COLO668 (cell line): ENCODE results near the gene LIF.

ENCODE experiments used
- DNase-seq: peaks from one replicate; lab custom pipeline; 2025; ENCODE audit not compliant: unreplicated experiment; lab: John Stamatoyannopoulos, UW

LIF gene

DNA sequence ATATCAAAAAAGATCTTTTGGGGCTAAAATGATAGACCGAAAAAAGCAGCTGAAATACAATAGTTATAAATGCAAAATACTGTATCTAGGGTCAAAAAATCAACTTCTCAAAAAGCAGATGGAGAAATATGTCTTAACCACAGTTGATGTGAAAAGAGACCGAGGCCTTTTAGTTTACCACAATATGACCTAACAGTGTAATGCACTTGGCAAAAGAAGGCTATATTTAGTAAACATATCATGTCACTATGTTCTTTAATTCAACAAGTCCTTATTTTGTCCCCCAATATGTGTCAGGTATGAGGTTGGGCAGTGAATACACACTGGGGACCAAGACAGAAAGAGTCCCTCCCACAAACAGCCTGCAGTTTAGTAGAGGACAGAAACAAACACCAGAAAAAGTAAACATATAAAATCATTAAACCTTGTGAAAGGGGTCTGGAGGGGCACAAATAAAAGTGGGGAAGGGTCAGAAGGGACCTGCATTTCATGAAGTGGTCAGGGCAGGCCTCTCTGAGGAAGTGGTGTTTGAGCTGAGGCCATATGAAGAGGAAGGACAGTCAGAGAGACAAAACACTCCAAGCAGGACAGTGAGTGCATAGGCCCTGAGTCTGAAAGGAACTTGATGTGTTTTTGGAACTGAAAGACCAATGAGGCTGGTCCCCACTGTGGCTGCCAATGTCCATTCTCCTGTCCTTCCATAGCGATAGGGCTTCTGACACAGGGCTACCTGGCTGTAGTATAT is 53.4 kb downstream of the LIF start:
- no peak for DNase-seq

DNA sequence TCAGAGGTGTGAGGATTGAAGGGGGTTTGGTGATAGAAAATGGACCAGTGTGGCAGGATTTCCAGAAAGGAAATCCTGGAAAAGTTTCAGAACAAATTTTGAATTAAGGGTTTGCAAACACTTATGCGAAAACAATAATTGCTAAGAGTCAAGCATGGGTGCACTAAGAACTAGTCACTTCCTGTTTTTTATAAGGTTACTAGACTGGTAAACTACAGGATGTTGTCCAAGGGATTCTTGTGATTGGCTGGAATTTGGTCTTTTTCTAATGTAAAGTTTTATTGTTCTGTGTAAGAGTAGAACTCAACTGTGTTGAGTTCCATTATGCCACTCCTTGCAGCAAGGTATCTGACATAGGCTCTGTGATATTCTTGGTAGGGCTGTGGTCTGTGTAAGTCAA is 54.1 kb downstream of the LIF start:
- no peak for DNase-seq

DNA sequence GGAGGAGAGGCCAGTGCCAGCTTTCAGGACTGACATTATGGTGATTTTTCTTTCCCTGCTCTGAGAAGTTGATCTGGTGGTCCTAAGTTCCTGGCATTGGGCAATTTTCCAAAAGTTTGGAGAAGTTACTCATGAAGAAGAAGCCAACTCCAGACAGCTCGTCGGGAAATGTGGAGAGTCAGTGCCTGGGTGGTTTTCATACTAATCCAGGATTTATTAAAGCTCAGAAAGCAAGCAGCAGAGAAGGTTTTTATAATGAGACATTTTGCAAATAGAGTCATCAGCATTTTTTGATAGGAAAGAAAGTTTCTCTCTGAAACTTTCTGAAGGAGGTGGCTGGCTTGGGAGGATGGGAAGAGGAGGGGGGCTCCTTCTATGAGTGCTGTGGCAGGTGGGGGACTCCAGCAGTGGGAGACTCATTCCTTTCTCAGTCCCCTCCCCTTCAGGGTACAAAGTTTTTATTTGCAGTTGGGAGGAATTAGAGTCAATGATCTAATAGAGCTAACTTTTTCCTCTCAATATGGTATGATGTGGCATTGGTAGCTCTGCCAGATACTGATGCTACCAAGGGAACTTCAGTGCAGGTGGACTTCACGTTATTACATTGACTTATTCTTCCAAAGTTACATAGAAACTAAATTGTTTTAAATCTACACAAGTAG is 55.4 kb downstream of the LIF start:
- no peak for DNase-seq

DNA sequence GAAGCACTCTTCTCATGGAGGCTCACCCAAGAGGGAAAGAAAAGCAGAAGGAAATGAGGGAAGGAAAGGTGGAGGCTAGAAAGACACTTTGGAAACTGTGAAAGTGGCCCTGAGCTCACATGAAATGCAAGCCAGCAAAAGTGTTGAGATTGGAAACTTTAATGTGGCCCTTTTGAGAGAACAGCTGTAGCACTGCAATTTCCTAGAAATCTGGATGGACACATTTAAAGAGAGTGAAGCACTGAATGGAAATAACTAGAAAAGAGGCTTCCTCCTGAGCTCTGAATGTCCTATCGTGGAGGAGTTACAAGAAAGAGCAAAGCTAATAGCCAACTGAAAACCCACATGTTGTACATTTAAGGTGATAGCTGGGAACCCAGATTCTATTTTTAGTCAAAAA is 56.0 kb downstream of the LIF start:
- no peak for DNase-seq
